SK-N-MC (cell line): ENCODE measurements around the gene PLA2G4C.

ENCODE experiments used
- EZH2 ChIP-seq: fragments of 200-600 bp; sonication (generic); IDR thresholded peaks from one replicate; pipeline ENCODE4 v1.6.1; 2017; ENCODE audit warnings: antibody characterized with exemption
- POLR2AphosphoS5 ChIP-seq: IDR thresholded peaks from 2 replicates; pipeline ENCODE4 v1.6.1; 2012; ENCODE audit warnings: mild to moderate bottlenecking, low read depth, low read length, borderline replicate concordance

DNA sequence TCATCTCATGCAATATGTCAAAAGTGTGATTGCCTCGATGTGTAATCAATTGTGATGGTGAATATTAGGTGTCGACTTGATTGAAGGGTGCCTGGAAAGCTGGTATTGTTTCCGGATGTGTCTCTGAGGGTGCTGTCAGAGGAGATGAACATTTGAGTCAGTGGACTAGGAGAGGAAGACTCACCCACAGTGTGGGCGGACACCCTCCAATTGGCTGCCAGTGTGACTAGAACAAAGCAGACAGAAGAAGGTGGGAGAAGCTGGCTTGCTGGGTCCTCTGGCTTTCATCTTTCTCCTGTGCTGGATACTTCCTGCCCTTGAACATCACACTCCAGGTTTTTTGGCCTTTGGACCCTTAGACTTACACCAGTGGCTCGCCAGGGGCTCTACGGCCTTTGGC is 51.3 kb downstream of the PLA2G4C start:
- no peak for TF ChIP-seq POLR2AphosphoS5
- no peak for TF ChIP-seq EZH2
